ENCODE measurements around the gene RPH3AL. TPM values are rescaled to one million over a fixed set of nuclear protein-coding genes. Genes with fewer than 3 reads are reported as not detected.
"Not testable (repeated sequence)": the region's sequence is repeated elsewhere in the genome, so short reads cannot be mapped to it uniquely, and the experiment has no call there.

The RPH3AL gene
- total and polyA plus RNA-seq, 2 of the 8 experiments (the other 6 are each of a cell fraction or from before 2014, with no cell fraction given) = 5.6 to 5.8 TPM

DNA sequence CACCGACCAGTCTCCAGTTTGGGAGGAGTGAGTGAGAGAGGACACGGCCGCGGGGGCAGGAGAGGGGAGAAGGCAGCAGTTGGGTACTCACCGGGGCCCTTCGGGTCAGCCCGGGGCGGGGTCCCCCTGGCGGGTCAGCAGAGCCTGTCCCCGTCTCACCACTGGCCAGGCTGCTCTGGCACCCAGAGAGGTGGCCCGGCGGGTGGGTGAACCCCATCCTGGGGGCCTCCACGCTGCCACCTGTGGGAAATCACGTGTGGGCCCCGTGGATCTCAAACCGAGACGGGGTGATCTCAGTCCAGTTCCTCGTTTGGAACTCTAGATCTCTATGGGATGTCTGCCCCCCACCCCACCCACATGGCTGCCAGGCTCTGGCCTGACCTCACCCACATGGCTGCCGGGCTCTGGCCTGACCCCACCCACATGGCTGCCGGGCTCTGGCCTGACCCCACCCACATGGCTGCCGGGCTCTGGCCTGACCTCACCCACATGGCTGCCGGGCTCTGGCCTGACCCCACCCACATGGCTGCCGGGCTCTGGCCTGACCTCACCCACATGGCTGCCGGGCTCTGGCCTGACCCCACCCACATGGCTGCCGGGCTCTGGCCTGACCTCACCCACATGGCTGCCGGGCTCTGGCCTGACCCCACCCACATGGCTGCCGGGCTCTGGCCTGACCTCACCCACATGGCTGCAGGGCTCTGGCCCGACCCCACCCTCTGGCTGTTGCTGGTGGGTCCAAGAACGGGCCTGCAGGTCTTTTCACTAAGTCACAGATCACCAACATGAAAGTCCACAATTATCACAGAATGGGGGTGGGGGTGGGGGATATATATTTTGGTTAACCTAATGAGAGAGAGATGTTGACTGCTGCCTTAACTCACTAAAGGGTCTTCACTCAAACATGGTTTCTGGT is 136.8 kb downstream of the RPH3AL start:
- H2AK5ac ChIP-seq (ENCODE audit: low read depth, low read length) = peak overlapping the region; percentile 40; the same call in 1 of the 2 replicates
- H3K23ac ChIP-seq (ENCODE audit: insufficient read length); H3K27me3 ChIP-seq (replicated peaks in 1 of 4; ENCODE audit: control insufficient read depth in 3 of 4, extremely low read depth in 1 of 4, insufficient read depth in 3 of 4, low read length in 3 of 4); H3K36me3 ChIP-seq (ENCODE audit: control insufficient read depth in 2 of 4, insufficient read depth in 4 of 4, low read length in 3 of 4); H3K9me3 ChIP-seq (ENCODE audit: insufficient read depth in 2 of 2, low read depth in 1 of 2, low read length in 1 of 2); POLR2A ChIA-PET (ENCODE audit: partially characterized antibody); H3K79me1 ChIP-seq (ENCODE audit: low read depth, low read length); H3K14ac ChIP-seq (ENCODE audit: insufficient read length); H2BK12ac ChIP-seq (ENCODE audit: low read depth, low read length); FAIRE-seq; H3K79me2 ChIP-seq (ENCODE audit: control insufficient read depth in 1 of 2, insufficient read depth in 2 of 2, low read length in 2 of 2); H2BK20ac ChIP-seq (ENCODE audit: low read length); H3K4me1 ChIP-seq (replicated peaks in 1 of 4; ENCODE audit: control insufficient read depth in 3 of 4, insufficient read depth in 4 of 4, low read length in 3 of 4); H3K23me2 ChIP-seq (ENCODE audit: low read depth, low read length); CTCF ChIA-PET (ENCODE audit: partially characterized antibody); H4K20me1 ChIP-seq (replicated peaks in 1 of 2; ENCODE audit: control insufficient read depth in 1 of 2, insufficient read depth in 2 of 2, low read length in 2 of 2): not testable (repeated sequence)
- peak overlapping the region; percentile 48 to 67 (median 60) for H3K4me3 ChIP-seq (ENCODE audit: extremely low read depth in 1 of 4, insufficient read depth in 2 of 4, low read depth in 3 of 4, low read length in 4 of 4)
- H3K9ac ChIP-seq (replicated peaks in 1 of 4; ENCODE audit: extremely low read depth in 1 of 4, low read depth in 3 of 4, low read length in 3 of 4) = peak overlapping the region in 3 of 4 experiments; percentile 42 to 70 (median 51); a peak in 6 of 7 replicates
- H2AFZ ChIP-seq (ENCODE audit: low read length) = peak overlapping the region; percentile 100
- H3K27ac ChIP-seq (ENCODE audit: low read depth, low read length) = peak overlapping the region; percentile 48
- H3K4me2 ChIP-seq (ENCODE audit: insufficient read depth in 1 of 2, low read depth in 2 of 2, low read length in 2 of 2) = peak overlapping the region; percentile 82 to 86
- H2BK15ac ChIP-seq (ENCODE audit: low read length) = peak overlapping the region; percentile 97; the same call in 1 of the 2 replicates
- peak overlapping the region; percentile 95 for H4K5ac ChIP-seq (ENCODE audit: insufficient read length, low read depth, low read length)
- DNase-seq (ENCODE audit: low read depth in 1 of 2, low spot score in 2 of 2) = peak; percentile 33 to 78
- H2BK5ac ChIP-seq (ENCODE audit: low read depth, low read length) = 0 out of 2 replicates have a peak overlapping the region, but pooled peaks have one; percentile 8
- H4K91ac ChIP-seq (replicated peaks; ENCODE audit: insufficient read length, low read length) = peak overlapping the region; percentile 79
- H3K4ac ChIP-seq (replicated peaks; ENCODE audit: insufficient read length, low read depth, low read length) = peak overlapping the region; percentile 46
- H3K18ac ChIP-seq (ENCODE audit: extremely low read depth, low read length) = peak overlapping the region; percentile 93
- H3K56ac ChIP-seq (replicated peaks; ENCODE audit: insufficient read length, low read depth, low read length) = peak overlapping the region; percentile 46
- peak overlapping the region; percentile 7 for H2BK120ac ChIP-seq (replicated peaks; ENCODE audit: low read depth, low read length)
- peak overlapping the region; percentile 93 for H4K8ac ChIP-seq (ENCODE audit: extremely low read depth, insufficient read depth, low read length)
- WGBS, 2 experiments (ENCODE audit: extremely low coverage in 1 of 2, insufficient coverage in 1 of 2, insufficient read length in 1 of 2, insufficient replicate concordance in 2 of 2, low coverage in 1 of 2, low lambda C conversion rate in 2 of 2, missing lambda C conversion rate in 1 of 2) = 11% methylated on average over 22 of the region's 29 CpGs; no CpG with 5 or more reads in 1 of the 2 experiments
- TF ChIP-seq, protein P1, sequence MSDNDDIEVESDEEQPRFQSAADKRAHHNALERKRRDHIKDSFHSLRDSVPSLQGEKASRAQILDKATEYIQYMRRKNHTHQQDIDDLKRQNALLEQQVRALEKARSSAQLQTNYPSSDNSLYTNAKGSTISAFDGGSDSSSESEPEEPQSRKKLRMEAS (IDR thresholded peaks at IDR 0.05) = peak; percentile 80
- TF ChIP-seq POLR2A (IDR thresholded peaks at IDR 0.05; ENCODE audit: control extremely low read depth in 1 of 2, low read depth in 2 of 2, low read length in 2 of 2) = peak in 1 of 2 experiments; percentile 75; a peak in 2 of 3 replicates
- TF ChIP-seq TAF1 (IDR thresholded peaks at IDR 0.05; ENCODE audit: low read depth, low read length) = peak; percentile 76
- peak; percentile 73; the same call in 1 of the 2 replicates for TF ChIP-seq PHF8 (conservative IDR thresholded peaks at IDR 0.05; ENCODE audit: low read depth, low read length)
- TF ChIP-seq KDM4A (IDR thresholded peaks at IDR 0.05; ENCODE audit: low read depth, low read length, severe bottlenecking) = peak; percentile 56
- TF ChIP-seq TBP (IDR thresholded peaks at IDR 0.05; ENCODE audit: low read depth, low read length) = 0 out of 2 replicates have a peak, but pooled peaks have one; percentile 45
- peak; percentile 61; the same call in 1 of the 2 replicates for TF ChIP-seq POLR2AphosphoS5 (IDR thresholded peaks at IDR 0.05; ENCODE audit: low read depth, low read length)
- peak in 2 of 3 experiments; percentile 20 to 27; a peak in 1 of 4 replicates for TF ChIP-seq CTCF (IDR thresholded peaks at IDR 0.05; ENCODE audit: control extremely low read depth in 1 of 3, insufficient read depth in 1 of 3, low read depth in 1 of 3, low read length in 3 of 3)

All from H1 (cell line).